Mesothelial cell of epicardium (in vitro differentiated cells): Measurements from ENCODE around the gene NOL6. TPM values are rescaled to one million over a fixed set of nuclear protein-coding genes. Genes with fewer than 3 reads are reported as not detected.
"Not testable (repeated sequence)": the region's sequence is repeated elsewhere in the genome, so short reads cannot be mapped to it uniquely, and the experiment has no call there.

Experiments used
- DNase-seq, 2 experiments: peaks; one replicate each; pipeline ENCODE4 v3.0.0; 2021; ENCODE audit warnings: low spot score in 2 of 2; ENCODE audit not compliant: unreplicated experiment in 2 of 2
- H3K27ac Mint-ChIP-seq: 2 replicates; pipeline ENCODE4 v1.8.0; 2021; ENCODE audit warnings: mixed read lengths
- H3K27me3 Mint-ChIP-seq: 2 replicates; pipeline ENCODE4 v1.8.0; 2021; ENCODE audit warnings: low read depth, mixed read lengths
- H3K36me3 Mint-ChIP-seq: 2 replicates; pipeline ENCODE4 v1.8.0; 2021; ENCODE audit warnings: mixed read lengths
- H3K4me1 Mint-ChIP-seq: 2 replicates; pipeline ENCODE4 v1.8.0; 2021; ENCODE audit warnings: mixed read lengths
- H3K4me3 Mint-ChIP-seq: 2 replicates; pipeline ENCODE4 v1.8.0; 2021; ENCODE audit warnings: mild to moderate bottlenecking, moderate library complexity, mixed read lengths
- H3K9me3 Mint-ChIP-seq: 2 replicates; pipeline ENCODE4 v1.8.0; 2021; ENCODE audit warnings: mixed read lengths
- total RNA-seq: library from RNA; stranded (reverse); gene quantifications from 3 replicates; pipeline ENCODE4 v1.2.1, GENCODE V29; 2021
- TF ChIP-seq, protein P1 (sequence below): fragments of 200-600 bp; sonication (generic); IDR thresholded peaks from one replicate; pipeline ENCODE4 v1.5.0; 2021; ENCODE audit warnings: antibody characterized with exemption; ENCODE audit not compliant: unreplicated experiment

The NOL6 gene
- total RNA-seq, 1 donor from 2014 or later, result 37.9 TPM

DNA sequence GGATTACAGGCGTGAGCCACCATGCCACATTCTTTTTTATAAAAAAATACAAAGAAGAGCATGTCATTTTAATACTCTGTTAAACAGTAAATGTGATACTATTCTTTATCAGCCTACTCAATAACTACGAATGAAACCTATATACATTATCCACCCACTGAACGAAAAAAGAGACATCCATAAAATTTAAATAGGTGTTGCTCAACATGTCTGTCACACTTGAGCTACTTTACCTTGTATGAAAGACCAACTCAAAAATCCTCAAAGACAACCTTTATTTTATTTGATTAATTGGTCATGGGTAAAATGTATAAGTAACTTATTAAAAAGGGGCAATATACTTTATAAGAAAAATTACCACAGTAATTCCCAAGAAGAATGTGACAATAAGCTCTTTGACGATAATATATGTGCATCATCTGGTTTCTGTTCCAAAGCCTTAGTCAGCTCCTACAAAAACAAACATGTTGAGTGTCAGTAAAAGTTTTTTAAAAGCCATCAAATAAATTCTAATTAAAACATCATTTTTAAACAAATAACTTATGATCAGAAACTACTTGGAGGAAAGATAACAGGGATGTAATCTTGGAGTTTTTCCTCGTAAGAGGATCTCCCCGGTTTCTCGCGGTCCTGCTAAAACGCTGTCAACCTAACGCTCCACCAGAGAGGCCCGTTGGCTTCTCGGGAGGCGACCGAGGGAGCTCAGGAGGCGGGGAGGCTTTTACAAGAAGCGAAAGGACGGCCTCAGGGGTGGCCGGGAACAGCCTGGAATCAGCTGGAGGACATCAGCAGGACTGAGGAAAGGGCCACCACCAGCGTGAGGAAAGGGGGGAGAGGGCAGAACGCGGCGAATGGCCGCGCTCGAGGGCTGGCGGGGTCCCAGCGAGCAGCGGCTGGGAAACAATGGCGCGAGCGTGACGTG lies 36.8 kb upstream of the NOL6 start:
- no peaks in the 10 kb centered on the region for H3K36me3 Mint-ChIP-seq
- peak; percentile 28 to 65 for DNase-seq
- H3K27ac Mint-ChIP-seq, result peak overlapping the region; percentile 100
- TF ChIP-seq, protein P1, sequence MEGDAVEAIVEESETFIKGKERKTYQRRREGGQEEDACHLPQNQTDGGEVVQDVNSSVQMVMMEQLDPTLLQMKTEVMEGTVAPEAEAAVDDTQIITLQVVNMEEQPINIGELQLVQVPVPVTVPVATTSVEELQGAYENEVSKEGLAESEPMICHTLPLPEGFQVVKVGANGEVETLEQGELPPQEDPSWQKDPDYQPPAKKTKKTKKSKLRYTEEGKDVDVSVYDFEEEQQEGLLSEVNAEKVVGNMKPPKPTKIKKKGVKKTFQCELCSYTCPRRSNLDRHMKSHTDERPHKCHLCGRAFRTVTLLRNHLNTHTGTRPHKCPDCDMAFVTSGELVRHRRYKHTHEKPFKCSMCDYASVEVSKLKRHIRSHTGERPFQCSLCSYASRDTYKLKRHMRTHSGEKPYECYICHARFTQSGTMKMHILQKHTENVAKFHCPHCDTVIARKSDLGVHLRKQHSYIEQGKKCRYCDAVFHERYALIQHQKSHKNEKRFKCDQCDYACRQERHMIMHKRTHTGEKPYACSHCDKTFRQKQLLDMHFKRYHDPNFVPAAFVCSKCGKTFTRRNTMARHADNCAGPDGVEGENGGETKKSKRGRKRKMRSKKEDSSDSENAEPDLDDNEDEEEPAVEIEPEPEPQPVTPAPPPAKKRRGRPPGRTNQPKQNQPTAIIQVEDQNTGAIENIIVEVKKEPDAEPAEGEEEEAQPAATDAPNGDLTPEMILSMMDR, result no peak
- peak overlapping the region; percentile 95 for H3K4me3 Mint-ChIP-seq
- H3K27me3 Mint-ChIP-seq, result no peaks in the 10 kb centered on the region
- H3K9me3 Mint-ChIP-seq, result peaks cover 19% of the 10 kb centered on the region
- H3K4me1 Mint-ChIP-seq, result peaks cover 18% of the 10 kb centered on the region

DNA sequence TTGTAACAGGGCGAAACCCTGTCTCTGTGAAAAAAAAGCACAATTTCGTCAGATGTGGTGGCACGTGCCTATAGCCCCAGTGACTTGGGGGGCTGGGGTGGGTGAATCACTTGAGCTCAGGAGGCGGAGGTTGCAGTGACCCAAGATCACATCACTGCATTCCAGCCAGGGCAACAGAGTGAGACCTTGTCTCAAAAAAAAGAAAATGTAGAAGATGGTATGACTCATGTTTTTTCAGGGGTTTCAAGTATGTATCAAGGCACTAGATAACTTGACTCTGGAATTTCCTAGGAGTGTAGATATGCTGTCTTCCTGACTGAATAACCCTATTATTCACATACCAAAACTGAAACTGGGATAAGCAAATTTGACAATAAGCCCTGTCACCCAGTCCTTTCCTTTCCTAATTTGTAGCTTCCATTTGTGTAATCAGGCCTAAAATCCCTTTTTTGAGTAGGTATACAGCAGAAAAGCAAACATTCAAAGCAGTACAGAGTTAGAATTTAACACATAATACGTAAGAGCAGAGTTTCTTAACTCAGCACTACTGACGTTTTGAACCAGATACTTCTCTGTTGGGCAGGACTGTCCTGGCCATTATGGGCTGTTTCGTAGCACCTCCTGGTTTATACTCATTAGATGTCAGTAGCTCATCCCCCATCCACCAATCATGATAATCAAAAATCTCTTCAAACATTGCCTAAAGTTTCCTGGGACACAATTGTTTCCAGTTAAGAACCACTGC lies 33.1 kb upstream of the NOL6 start:
- H3K36me3 Mint-ChIP-seq, result no peaks in the 10 kb centered on the region

DNA sequence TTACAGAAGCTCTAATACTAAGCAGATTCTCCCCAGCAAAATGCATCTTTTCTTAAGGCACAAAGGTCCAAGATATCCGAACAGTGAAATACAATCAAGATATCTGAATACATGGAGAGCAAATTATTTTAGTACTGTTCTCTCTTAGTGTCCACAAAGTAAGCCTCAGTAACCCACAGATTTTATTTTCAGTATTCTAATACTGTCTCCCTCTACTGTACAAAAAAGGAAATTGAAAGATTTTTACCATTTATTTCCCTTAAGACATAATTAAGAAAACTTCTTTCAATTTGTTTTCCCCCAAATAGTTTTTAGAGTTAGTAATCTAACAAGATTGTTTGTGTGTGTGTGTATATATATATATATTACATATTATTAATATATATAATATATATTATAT lies 24.7 kb upstream of the NOL6 start:
- Mint-ChIP-seq H3K9me3 (no peaks in the 10 kb centered on the region), H3K27ac (no peak overlapping the region), H3K27me3 (no peaks in the 10 kb centered on the region), H3K36me3 (no peaks in the 10 kb centered on the region), H3K4me1 (no peaks in the 10 kb centered on the region), H3K4me3 (no peak overlapping the region)
- TF ChIP-seq, protein P1, result peak; percentile 28
- no peak for DNase-seq

More for the DNA sequence above, 33.1 kb upstream of the NOL6 start:
- no peak for DNase-seq
- peaks cover 18% of the 10 kb centered on the region for H3K4me1 Mint-ChIP-seq
- no peaks in the 10 kb centered on the region for H3K27me3 Mint-ChIP-seq
- no peak overlapping the region for H3K4me3 Mint-ChIP-seq
- H3K9me3 Mint-ChIP-seq, result no peaks in the 10 kb centered on the region
- TF ChIP-seq, protein P1, result no peak
- peak overlapping the region; percentile 87 for H3K27ac Mint-ChIP-seq

DNA sequence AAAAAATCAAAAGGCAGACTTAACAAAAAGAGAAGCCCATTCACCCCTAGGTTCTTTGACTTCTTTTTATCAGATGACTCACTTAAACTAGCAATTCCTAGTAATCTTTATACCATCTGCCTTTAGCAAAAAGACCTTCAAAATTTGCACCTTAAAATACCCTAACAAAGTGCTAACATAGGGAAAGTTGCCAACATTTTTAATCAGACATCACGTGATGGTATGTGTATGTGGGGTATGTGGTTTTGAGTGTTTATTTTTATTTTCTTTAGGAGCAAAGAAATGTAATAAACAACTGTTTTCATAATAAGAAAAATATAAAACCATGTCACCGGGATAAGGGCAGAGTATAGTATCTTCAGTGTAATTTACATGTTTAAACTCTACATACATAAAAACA lies 20.1 kb upstream of the NOL6 start:
- not testable (repeated sequence) for H3K27ac Mint-ChIP-seq, H3K4me1 Mint-ChIP-seq, H3K27me3 Mint-ChIP-seq, DNase-seq, H3K4me3 Mint-ChIP-seq, H3K9me3 Mint-ChIP-seq, H3K36me3 Mint-ChIP-seq

DNA sequence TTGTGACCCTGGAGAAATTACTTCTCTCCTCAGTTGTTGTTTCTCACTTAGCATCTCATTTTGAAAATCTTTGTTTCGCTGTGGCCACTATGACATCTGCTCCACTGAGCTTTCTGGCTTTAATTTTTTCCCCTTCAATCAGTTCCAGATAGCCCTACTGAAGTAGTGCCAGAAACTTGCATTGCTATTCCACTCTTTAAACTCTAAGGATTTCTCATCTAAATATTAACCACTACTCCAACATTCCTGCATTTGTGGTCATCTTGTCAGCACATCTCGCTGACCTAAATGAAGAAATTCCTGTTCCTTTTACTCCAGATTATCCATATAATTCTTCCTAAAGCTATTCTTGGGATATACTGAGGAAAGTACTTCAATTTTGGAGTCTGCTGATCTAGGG lies 15.3 kb upstream of the NOL6 start:
- H3K27me3 Mint-ChIP-seq, result no peaks in the 10 kb centered on the region
- H3K27ac Mint-ChIP-seq, result no peak overlapping the region
- DNase-seq, result no peak
- H3K9me3 Mint-ChIP-seq, result no peaks in the 10 kb centered on the region
- H3K4me3 Mint-ChIP-seq, result no peak overlapping the region
- no peaks in the 10 kb centered on the region for H3K36me3 Mint-ChIP-seq
- TF ChIP-seq, protein P1, result no peak
- H3K4me1 Mint-ChIP-seq, result no peaks in the 10 kb centered on the region

DNA sequence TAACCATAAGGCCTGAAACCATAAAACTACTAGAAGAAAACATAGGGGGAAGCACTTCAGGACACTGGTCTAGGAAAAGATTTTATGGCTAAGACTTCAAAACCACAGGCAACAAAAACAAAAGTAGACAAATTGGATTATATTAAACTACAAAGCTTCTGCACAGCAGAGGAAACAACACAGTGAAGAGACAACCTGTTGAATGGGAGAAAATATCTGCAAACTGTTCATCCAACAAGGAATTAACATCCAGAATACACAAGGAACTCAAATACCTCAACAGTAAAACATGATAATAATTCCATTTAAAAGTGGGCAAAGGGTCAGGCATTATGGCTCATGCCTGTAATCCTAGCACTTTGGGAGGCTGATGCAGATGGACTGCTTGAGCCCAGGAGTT lies 11.6 kb upstream of the NOL6 start:
- H3K27ac Mint-ChIP-seq, H3K4me1 Mint-ChIP-seq, H3K27me3 Mint-ChIP-seq, H3K36me3 Mint-ChIP-seq, H3K4me3 Mint-ChIP-seq, H3K9me3 Mint-ChIP-seq, DNase-seq: not testable (repeated sequence)
